Kidney (tissue), 14 donors: ENCODE data around the gene DDX11. TPM values are rescaled to one million over a fixed set of nuclear protein-coding genes. Genes with fewer than 3 reads are reported as not detected.
"Not testable (repeated sequence)": the region's sequence is repeated elsewhere in the genome, so short reads cannot be mapped to it uniquely, and the experiment has no call there.

ENCODE experiments used
- DNase-seq, 5 donors: peaks; one replicate each; pipeline ENCODE4 v3.0.0-alpha.2; 2013 to 2020
- FAIRE-seq: peaks from 2 replicates; lab custom pipeline; 2012; peaks lifted over from hg19 to GRCh38; lab: Jason Lieb, UNC
- H3K27ac ChIP-seq, 2 donors: one replicate each; pipeline ENCODE4 v1.7.0; 2013; ENCODE audit warnings: low read depth in 2 of 2, low read length in 2 of 2, inconsistent platforms in 1 of 2
- H3K27me3 ChIP-seq: one replicate; pipeline ENCODE4 v1.7.1; 2013; ENCODE audit warnings: low read length, inconsistent platforms; ENCODE audit not compliant: control insufficient read depth, insufficient read depth
- H3K36me3 ChIP-seq, 3 donors: one replicate each; pipeline versions ENCODE4 v1.7.0 to v1.7.1; 2013; ENCODE audit warnings: low read length in 3 of 3, control low read depth in 1 of 3, inconsistent platforms in 1 of 3; ENCODE audit not compliant: insufficient read depth in 3 of 3, control insufficient read depth in 2 of 3
- H3K4me1 ChIP-seq, 3 donors: one replicate each; pipeline versions ENCODE4 v1.7.0 to v1.7.1; 2013; ENCODE audit warnings: low read length in 3 of 3, inconsistent platforms in 1 of 3, low read depth in 1 of 3; ENCODE audit not compliant: control insufficient read depth in 2 of 3, insufficient read depth in 2 of 3
- H3K4me3 ChIP-seq, 3 donors: one replicate each; pipeline versions ENCODE4 v1.7.0 to v1.8.1; 2013; ENCODE audit warnings: low read length in 3 of 3, control low read depth in 1 of 3, inconsistent platforms in 1 of 3
- H3K9ac ChIP-seq, 3 donors: one replicate each; pipeline versions ENCODE4 v1.7.0 to v1.7.1; 2013; ENCODE audit warnings: low read length in 3 of 3, control low read depth in 1 of 3, inconsistent platforms in 1 of 3
- H3K9me3 ChIP-seq, 3 donors: one replicate each; pipeline versions ENCODE4 v1.7.0 to v1.7.1; 2013; ENCODE audit warnings: low read length in 3 of 3, control low read depth in 1 of 3, inconsistent platforms in 1 of 3; ENCODE audit not compliant: control insufficient read depth in 2 of 3, insufficient read depth in 1 of 3
- intact Hi-C: fragments of 100-400 bp; cut with DNase I; formaldehyde crosslinking; loops from one replicate; pipeline ENCODE4 v1.11.1; 2022
- polyA plus RNA-seq: library from polyadenylated mRNA; stranded (reverse); fragments of 350-450 nt; fragmentation: Illumina TruSeq; extraction: RNeasy Lipid Tissue Mini Kit (QIAGEN cat#74804); gene quantifications from one replicate; pipeline ENCODE4 v1.2.3, GENCODE V29; 2014; ENCODE audit warnings: low read depth, low replicate concordance; ENCODE audit not compliant: insufficient read depth
- total RNA-seq: library from RNA; stranded (reverse); fragmentation: NEBNext Ultra II Directional; extraction: Animal tissue kit (Norgen Biotek cat#: 25700); gene quantifications from one replicate; pipeline ENCODE4 v1.2.1, GENCODE V29; 2021
- TF ChIP-seq, protein P1 (sequence below): IDR thresholded peaks from 3 replicates; pipeline ENCODE4 v1.5.1; 2012; ENCODE audit warnings: mild to moderate bottlenecking, moderate library complexity, borderline replicate concordance; ENCODE audit not compliant: insufficient read depth; ENCODE audit errors: extremely low read depth
- donor health status: control.
- donor health status: control.
- donor health status: control.
- donor health status: control.
- donor health status: control.
- donor health status: DM: yes; HTN: yes; CAD: no.
- donor health status: Normal renal cell carcinoma (clear cell type).

DDX11 gene
- total and polyA plus RNA-seq, 2 donors from 2014 or later: 1.9 to 29.9 TPM

DNA sequence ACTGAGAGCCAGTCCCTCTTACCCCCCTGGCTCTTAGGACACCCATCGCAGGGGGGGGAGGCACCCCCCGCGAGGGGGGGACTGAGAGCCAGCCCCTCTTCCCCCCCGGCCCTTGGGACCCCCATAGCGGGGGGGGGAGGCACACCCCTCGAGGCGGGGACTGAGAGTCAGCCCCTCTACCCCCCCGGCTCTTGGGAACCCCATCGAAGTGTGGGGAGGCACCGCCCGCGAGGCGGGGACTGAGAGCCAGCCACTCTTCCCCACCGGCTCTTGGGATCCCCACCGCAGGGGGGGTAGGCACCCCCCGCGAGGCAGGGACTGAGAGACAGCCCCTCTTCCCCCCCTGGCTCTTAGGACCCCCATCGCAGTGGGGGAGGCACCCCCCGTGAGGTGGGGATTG, 48.8 kb downstream of the DDX11 start:
- H3K4me3 ChIP-seq: no peak overlapping the region
- DNase-seq: peak in 1 of 5 donors; percentile 50
- H3K27ac ChIP-seq: no peak overlapping the region
- H3K36me3 ChIP-seq: no peaks in the 10 kb centered on the region
- no peaks in the 10 kb centered on the region for H3K9me3 ChIP-seq
- H3K9ac ChIP-seq: no peak overlapping the region
- peaks cover 0 to 2% (median 0%) of the 10 kb centered on the region in 3 donors for H3K4me1 ChIP-seq
- TF ChIP-seq, protein P1, sequence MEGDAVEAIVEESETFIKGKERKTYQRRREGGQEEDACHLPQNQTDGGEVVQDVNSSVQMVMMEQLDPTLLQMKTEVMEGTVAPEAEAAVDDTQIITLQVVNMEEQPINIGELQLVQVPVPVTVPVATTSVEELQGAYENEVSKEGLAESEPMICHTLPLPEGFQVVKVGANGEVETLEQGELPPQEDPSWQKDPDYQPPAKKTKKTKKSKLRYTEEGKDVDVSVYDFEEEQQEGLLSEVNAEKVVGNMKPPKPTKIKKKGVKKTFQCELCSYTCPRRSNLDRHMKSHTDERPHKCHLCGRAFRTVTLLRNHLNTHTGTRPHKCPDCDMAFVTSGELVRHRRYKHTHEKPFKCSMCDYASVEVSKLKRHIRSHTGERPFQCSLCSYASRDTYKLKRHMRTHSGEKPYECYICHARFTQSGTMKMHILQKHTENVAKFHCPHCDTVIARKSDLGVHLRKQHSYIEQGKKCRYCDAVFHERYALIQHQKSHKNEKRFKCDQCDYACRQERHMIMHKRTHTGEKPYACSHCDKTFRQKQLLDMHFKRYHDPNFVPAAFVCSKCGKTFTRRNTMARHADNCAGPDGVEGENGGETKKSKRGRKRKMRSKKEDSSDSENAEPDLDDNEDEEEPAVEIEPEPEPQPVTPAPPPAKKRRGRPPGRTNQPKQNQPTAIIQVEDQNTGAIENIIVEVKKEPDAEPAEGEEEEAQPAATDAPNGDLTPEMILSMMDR: no peak
- intact Hi-C loops: no loop called here
- H3K27me3 ChIP-seq: no peaks in the 10 kb centered on the region
- FAIRE-seq: no peak

DNA sequence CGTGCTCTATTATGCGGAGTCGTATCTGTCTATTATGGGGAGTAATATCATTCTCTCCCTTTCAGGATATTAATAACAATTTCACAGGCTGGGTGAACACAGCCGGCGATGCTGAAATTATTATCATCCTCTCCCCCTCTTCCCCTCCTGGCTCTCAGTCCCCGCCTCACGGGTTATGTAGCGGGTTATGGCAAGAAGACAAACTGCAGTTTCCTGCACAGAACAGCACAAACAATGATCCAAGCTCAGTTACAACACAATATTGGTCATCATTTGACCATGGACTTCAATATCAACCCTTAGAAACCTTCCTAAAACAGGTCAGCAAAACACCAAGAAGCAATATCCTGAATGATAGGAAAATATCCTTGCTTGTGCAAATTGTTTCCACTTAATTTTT, 50.5 kb downstream of the DDX11 start:
- FAIRE-seq, H3K4me1 ChIP-seq, H3K27ac ChIP-seq, intact Hi-C loops, H3K4me3 ChIP-seq, H3K36me3 ChIP-seq, H3K9ac ChIP-seq, DNase-seq, H3K27me3 ChIP-seq, H3K9me3 ChIP-seq: not testable (repeated sequence)

DNA sequence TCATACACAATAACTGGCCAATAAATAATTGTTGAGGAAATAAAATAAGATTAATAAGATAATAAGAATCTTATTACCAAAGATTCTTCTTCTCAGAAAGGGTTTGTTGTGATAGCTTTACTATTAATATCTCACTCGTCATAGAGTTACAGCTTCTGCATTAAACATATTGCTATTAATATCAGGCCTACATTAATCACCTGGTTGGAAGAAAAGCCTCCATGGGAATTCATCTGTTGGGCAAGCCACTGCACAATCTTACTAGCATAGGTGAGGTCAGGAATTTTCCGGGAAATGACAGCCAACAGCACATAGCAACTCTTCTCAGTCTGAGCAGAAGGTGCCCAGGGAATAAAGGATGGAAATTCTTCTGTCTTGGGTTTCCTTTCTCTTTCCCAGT, 51.5 kb downstream of the DDX11 start:
- DNase-seq, H3K4me1 ChIP-seq, H3K9me3 ChIP-seq, FAIRE-seq, H3K4me3 ChIP-seq, intact Hi-C loops, H3K27me3 ChIP-seq, H3K9ac ChIP-seq, H3K36me3 ChIP-seq, H3K27ac ChIP-seq: not testable (repeated sequence)

DNA sequence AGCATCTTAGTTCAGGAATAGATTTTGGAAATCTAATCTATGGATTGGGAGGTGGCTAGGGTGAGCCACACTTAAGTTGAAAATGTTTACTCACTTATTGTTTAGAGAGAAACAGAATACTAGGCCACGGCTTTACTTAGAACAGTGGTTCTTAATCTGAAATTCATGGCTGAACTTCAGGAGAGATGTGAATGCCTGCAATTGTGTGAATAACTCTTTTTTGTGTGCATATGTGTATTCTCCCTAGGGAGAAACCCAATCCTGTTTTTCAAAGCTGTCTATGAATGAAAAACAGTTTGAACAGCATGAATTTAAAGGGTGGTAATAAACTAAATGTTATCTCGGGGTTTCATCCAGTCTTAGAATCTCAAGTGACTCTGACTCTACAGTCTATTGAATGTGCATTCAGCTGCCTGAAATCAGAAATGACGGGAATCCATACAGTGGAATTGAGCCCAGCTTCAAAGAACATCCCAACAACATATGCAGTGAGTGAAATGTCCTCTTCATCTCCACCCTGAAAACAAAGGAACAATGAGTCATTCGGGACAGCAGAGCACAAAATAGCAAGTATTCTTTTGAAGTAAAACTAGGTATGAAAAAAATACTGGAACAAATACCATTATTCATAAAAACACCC, 53.7 kb downstream of the DDX11 start:
- H3K36me3 ChIP-seq, DNase-seq, H3K4me3 ChIP-seq, FAIRE-seq, H3K9me3 ChIP-seq, H3K9ac ChIP-seq, H3K4me1 ChIP-seq, H3K27ac ChIP-seq, H3K27me3 ChIP-seq, intact Hi-C loops: not testable (repeated sequence)

DNA sequence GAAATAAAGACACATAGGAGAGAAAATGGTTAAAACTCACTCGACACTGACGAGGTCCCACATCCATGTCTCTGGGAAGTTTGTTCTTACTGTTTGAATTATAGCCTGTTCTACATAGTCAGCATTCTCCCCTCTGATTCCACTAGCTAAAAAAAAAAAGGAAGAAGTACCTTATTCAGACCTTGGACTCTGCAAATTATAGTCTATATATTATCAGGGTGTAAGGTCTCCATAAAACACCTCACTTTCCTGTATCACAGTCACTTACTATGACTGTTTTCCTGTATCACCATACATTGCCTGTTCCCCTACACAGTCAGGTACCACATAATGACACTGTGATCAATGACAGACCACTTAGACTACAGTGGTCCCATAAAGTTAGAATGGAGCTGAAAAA, 62.9 kb downstream of the DDX11 start:
- not testable (repeated sequence) for FAIRE-seq

DNA sequence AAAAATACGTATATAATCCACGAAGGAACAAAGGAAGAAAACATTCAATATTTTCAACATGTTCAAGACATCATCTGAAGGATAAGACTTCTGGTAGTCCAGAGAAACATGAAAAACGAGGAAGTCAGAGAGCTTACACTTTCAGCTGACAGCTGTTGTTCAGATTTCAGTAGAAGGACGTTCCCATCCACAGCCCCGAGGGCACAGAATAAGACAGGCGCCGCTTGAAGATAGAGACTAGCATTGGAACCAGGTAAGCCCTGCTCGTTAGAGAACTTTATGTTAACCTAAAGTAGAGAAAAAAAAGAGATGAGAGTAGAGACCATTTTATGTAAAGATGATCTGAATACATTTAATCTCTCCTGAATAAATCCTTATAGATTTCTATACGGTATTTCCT, 71.1 kb downstream of the DDX11 start:
- H3K9ac ChIP-seq, H3K9me3 ChIP-seq, H3K4me1 ChIP-seq, DNase-seq, H3K36me3 ChIP-seq, FAIRE-seq, H3K4me3 ChIP-seq, intact Hi-C loops, H3K27me3 ChIP-seq, H3K27ac ChIP-seq: not testable (repeated sequence)

More for the DNA sequence above, 62.9 kb downstream of the DDX11 start:
- H3K9me3 ChIP-seq, DNase-seq, intact Hi-C loops, H3K4me1 ChIP-seq, H3K9ac ChIP-seq, H3K36me3 ChIP-seq, H3K27ac ChIP-seq, H3K27me3 ChIP-seq, H3K4me3 ChIP-seq: not testable (repeated sequence)

DNA sequence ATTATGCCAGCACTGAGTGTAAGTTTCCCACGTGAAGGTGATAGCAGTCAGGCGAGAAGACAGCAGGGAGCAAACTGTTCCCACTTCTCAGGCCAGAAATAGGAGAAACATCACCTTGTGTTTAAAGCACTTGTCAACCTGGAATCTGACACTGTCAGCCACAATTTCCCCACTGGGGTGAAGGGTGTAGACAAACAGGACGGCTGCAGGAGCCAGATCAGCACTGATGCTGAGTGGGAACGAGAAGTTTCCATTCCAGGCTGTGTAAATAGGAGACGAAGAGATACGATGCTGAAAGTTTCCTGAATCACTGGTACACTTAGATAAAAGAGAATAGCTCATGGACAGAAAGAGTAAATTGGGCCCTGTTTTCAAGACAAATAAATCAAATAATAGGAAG, 71.6 kb downstream of the DDX11 start:
- intact Hi-C loops, H3K36me3 ChIP-seq, H3K4me3 ChIP-seq, H3K4me1 ChIP-seq, DNase-seq, H3K27me3 ChIP-seq, H3K9me3 ChIP-seq, H3K27ac ChIP-seq, H3K9ac ChIP-seq, FAIRE-seq: not testable (repeated sequence)

DNA sequence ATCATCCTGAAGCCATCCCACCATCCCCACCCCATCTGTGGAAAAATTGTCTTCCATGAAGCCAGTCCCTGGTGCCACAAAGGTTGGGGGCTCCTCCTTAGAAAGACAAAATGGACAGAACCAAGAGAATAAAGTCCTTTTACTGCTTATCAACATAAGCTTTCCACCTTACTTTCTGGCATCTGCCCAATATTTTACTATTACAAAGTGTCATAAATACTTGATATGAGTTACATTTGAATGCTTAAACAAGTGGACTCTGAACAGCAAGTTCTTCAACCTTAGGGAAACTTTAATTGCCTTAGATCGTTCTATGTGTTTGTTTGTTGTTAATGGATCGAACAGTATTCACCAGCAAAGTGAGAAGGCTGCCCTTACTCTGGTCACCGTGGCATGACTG, 73.8 kb downstream of the DDX11 start:
- H3K27ac ChIP-seq, H3K36me3 ChIP-seq, intact Hi-C loops, H3K4me1 ChIP-seq, H3K9me3 ChIP-seq, H3K27me3 ChIP-seq, DNase-seq, H3K4me3 ChIP-seq, FAIRE-seq, H3K9ac ChIP-seq: not testable (repeated sequence)
